DND-41 (cell line): ENCODE measurements around the gene CCL3.

ENCODE experiments used
- EZH2 ChIP-seq: IDR thresholded peaks from 3 replicates; pipeline ENCODE4 v1.6.1; 2012; ENCODE audit warnings: borderline replicate concordance, low read depth, mild to moderate bottlenecking, moderate library complexity, low read length, inconsistent platforms; ENCODE audit not compliant: severe bottlenecking
- TF ChIP-seq, protein P1 (sequence below): IDR thresholded peaks from 2 replicates; pipeline ENCODE4 v1.5.1; 2012; ENCODE audit warnings: borderline replicate concordance, low read length, moderate library complexity, mild to moderate bottlenecking; ENCODE audit not compliant: poor library complexity, severe bottlenecking; ENCODE audit errors: extremely low read depth

DNA sequence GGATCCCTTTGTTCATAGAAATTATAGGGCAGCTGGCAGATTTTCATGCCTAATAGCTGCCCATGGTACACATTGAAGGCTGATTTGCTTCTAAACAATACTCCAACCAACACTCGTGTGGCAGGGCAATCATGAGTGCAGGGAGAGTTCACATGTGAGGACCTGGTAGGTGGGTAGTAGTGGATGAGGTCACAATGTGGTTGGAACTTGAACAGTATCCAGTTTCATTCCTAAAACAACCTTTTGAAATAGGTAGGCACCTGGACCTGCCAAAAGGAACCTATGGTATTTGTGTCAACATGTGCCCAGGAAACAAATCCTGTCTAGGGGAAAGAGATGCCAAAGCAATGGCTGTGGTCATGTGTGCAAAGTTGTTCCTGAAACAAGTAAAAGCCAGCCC is 46.5 kb upstream of the CCL3 start:
- TF ChIP-seq EZH2: no peak
- TF ChIP-seq, protein P1, sequence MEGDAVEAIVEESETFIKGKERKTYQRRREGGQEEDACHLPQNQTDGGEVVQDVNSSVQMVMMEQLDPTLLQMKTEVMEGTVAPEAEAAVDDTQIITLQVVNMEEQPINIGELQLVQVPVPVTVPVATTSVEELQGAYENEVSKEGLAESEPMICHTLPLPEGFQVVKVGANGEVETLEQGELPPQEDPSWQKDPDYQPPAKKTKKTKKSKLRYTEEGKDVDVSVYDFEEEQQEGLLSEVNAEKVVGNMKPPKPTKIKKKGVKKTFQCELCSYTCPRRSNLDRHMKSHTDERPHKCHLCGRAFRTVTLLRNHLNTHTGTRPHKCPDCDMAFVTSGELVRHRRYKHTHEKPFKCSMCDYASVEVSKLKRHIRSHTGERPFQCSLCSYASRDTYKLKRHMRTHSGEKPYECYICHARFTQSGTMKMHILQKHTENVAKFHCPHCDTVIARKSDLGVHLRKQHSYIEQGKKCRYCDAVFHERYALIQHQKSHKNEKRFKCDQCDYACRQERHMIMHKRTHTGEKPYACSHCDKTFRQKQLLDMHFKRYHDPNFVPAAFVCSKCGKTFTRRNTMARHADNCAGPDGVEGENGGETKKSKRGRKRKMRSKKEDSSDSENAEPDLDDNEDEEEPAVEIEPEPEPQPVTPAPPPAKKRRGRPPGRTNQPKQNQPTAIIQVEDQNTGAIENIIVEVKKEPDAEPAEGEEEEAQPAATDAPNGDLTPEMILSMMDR: no peak
